ENCODE results near the gene MOCOS.

Gene MOCOS

DNA sequence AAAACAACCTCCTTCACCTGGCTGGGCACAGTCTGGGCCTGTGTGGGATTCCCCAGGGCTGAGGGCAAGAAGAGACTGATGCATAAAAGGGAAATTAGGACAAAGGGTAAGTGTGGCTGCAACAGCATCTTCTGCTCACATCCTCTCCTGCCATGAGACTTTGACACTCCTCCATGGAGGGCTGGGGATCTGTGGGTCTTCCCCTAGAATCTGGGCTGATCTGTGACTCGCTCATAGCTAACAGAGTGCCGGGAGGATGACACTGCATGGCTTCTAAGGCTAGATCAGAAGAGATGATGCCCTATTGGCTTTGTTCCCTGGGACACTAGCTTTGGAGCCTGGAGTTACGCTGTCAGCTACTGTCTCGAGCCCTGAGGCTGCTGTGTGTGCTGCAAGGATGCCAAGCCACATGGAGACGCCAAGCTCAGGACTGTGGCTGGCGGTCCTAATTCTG is 24.3 kb downstream of the MOCOS start:
- H3K27me3 ChIP-seq (replicated peaks) = no peaks in the 10 kb centered on the region
- H3K4me3 ChIP-seq (ENCODE audit: low read depth, low read length) = no peak overlapping the region
- DNase-seq = no peak
- H3K27ac ChIP-seq = no peak overlapping the region
- no peak for TF ChIP-seq CTCF (IDR thresholded peaks at IDR 0.05; ENCODE audit: low read depth, low read length, missing control alignments)
- no peaks in the 10 kb centered on the region for H3K36me3 ChIP-seq (replicated peaks)
- in situ Hi-C loops (cut with HindIII; ENCODE audit: low pct_ligation_motif_present, low sequenced_read_pairs) = no loop called here

GRCh38 chr18:36212301-36213171 is 25.2 kb downstream of the MOCOS start:
- H3K27ac ChIP-seq = no peak overlapping the region

GRCh38 chr18:36214811-36215210 is 27.5 kb downstream of the MOCOS start:
- no peaks in the 10 kb centered on the region for H3K36me3 ChIP-seq (replicated peaks)
- in situ Hi-C loops (cut with HindIII; ENCODE audit: low pct_ligation_motif_present, low sequenced_read_pairs) = no loop called here
- no peak for DNase-seq
- H3K27me3 ChIP-seq (replicated peaks) = no peaks in the 10 kb centered on the region
- H3K4me3 ChIP-seq (ENCODE audit: low read depth, low read length) = no peak overlapping the region
- H3K27ac ChIP-seq = no peak overlapping the region
- TF ChIP-seq CTCF (IDR thresholded peaks at IDR 0.05; ENCODE audit: low read depth, low read length, missing control alignments) = no peak

More at GRCh38 chr18:36212301-36213171, 25.2 kb downstream of the MOCOS start:
- in situ Hi-C loops (cut with HindIII; ENCODE audit: low pct_ligation_motif_present, low sequenced_read_pairs) = no loop called here
- H3K36me3 ChIP-seq (replicated peaks) = no peaks in the 10 kb centered on the region
- no peaks in the 10 kb centered on the region for H3K27me3 ChIP-seq (replicated peaks)
- H3K4me3 ChIP-seq (ENCODE audit: low read depth, low read length) = no peak overlapping the region
- DNase-seq = no peak
- TF ChIP-seq CTCF (IDR thresholded peaks at IDR 0.05; ENCODE audit: low read depth, low read length, missing control alignments) = peak; percentile 48

GRCh38 chr18:36215577-36215976 is 28.3 kb downstream of the MOCOS start:
- no peaks in the 10 kb centered on the region for H3K36me3 ChIP-seq (replicated peaks)
- no peak overlapping the region for H3K4me3 ChIP-seq (ENCODE audit: low read depth, low read length)
- H3K27me3 ChIP-seq (replicated peaks) = no peaks in the 10 kb centered on the region
- DNase-seq = no peak
- H3K27ac ChIP-seq = no peak overlapping the region
- no peak for TF ChIP-seq CTCF (IDR thresholded peaks at IDR 0.05; ENCODE audit: low read depth, low read length, missing control alignments)
- in situ Hi-C loops (cut with HindIII; ENCODE audit: low pct_ligation_motif_present, low sequenced_read_pairs) = no loop called here

DNA sequence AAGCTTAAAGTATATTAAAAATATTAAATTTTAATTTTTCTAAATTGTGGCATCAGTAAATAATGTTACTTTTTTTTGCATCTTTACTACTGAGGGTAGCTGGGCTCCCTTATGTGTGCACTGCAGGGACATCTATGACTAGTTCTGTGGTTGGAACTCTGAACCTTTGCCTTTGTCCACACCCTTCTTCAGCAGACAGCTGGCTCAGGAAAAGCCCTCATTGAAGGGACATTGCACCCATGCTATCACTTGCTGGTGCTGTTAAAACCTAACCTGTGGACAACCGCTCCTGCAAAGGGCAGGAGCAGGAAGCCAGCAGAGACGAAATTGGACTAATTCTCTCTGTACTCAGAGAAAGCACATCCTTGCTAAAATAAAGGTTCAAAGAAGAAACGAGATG is 30.1 kb downstream of the MOCOS start:
- TF ChIP-seq CTCF (IDR thresholded peaks at IDR 0.05; ENCODE audit: low read depth, low read length, missing control alignments) = no peak
- Histone ChIP-seq H3K27me3 (replicated peaks) (no peaks in the 10 kb centered on the region), H3K27ac (no peak overlapping the region), H3K4me3 (ENCODE audit: low read depth, low read length) (no peak overlapping the region), H3K36me3 (replicated peaks) (no peaks in the 10 kb centered on the region)
- in situ Hi-C loops (cut with HindIII; ENCODE audit: low pct_ligation_motif_present, low sequenced_read_pairs) = no loop called here
- DNase-seq = no peak
